K562 (cell line): ENCODE data around the gene LLGL2. TPM values are rescaled to one million over a fixed set of nuclear protein-coding genes. Genes with fewer than 3 reads are reported as not detected.

Experiments
- ATF7 ChIP-seq: fragments of 450-650 bp; IDR thresholded peaks from 2 replicates; pipeline ENCODE4 v1.7.1; 2014; ENCODE audit warnings: mild to moderate bottlenecking, moderate library complexity
- FOXK2 ChIP-seq, 2 experiments: fragments of 450-650 bp; IDR thresholded peaks in 1 of 2; conservative IDR thresholded peaks in 1 of 2; 2 replicates each; pipeline ENCODE4 v1.6.1; 2016; ENCODE audit warnings: low read depth in 2 of 2, mild to moderate bottlenecking in 1 of 2
- LCOR ChIP-seq: sonication (generic); formaldehyde crosslinking; IDR thresholded peaks from 2 replicates; pipeline ENCODE4 v1.8.0; 2022; ENCODE audit warnings: mild to moderate bottlenecking, missing genetic modification reagents
- MIER1 ChIP-seq: fragments of 450-650 bp; IDR thresholded peaks from 2 replicates; pipeline ENCODE4 v1.6.1; 2016; ENCODE audit warnings: antibody characterized with exemption, mild to moderate bottlenecking, low read depth
- NR4A1 ChIP-seq, 2 experiments: fragments of 250-450 bp in 1 of 2; fragments of 450-650 bp in 1 of 2; sonication (Bioruptor Pico) in 1 of 2; IDR thresholded peaks; 2 replicates each; pipeline versions ENCODE4 v1.4.0 to v1.6.1; 2016 to 2020; ENCODE audit warnings: mild to moderate bottlenecking in 2 of 2, missing compliant biosample characterization in 1 of 2, missing genetic modification characterization in 1 of 2, moderate library complexity in 1 of 2
- PRMT5 ChIP-seq: sonication (generic); formaldehyde crosslinking; IDR thresholded peaks from 2 replicates; pipeline ENCODE4 v1.5.0; 2020; ENCODE audit warnings: missing genetic modification reagents
- RBM15 ChIP-seq: fragments of 200-400 bp; formaldehyde crosslinking; IDR thresholded peaks from 2 replicates; pipeline ENCODE4 v1.6.1; 2018; ENCODE audit warnings: mild to moderate bottlenecking, low read length, moderate library complexity; ENCODE audit not compliant: insufficient read depth
- SAFB2 ChIP-seq: fragments of 200-400 bp; formaldehyde crosslinking; IDR thresholded peaks from 2 replicates; pipeline ENCODE4 v1.6.1; 2018; ENCODE audit warnings: borderline replicate concordance, low read length, low read depth, moderate library complexity; ENCODE audit not compliant: severe bottlenecking
- TARDBP ChIP-seq: fragments of 450-650 bp; IDR thresholded peaks from 2 replicates; pipeline ENCODE4 v1.6.1; 2016
- TFAP4 ChIP-seq: sonication (generic); formaldehyde crosslinking; IDR thresholded peaks from 2 replicates; pipeline ENCODE4 v1.8.0; 2022; ENCODE audit warnings: missing genetic modification reagents, mild to moderate bottlenecking, moderate library complexity, borderline replicate concordance
- TSC22D4 ChIP-seq: fragments of 450-650 bp; IDR thresholded peaks from 2 replicates; pipeline ENCODE4 v1.6.1; 2016; ENCODE audit warnings: missing genetic modification characterization, missing biosample characterization, control low read depth
- ZNF140 ChIP-seq: fragments of 250-450 bp; sonication (Bioruptor Pico); IDR thresholded peaks from 2 replicates; pipeline ENCODE4 v1.8.0; 2021; ENCODE audit warnings: moderate library complexity, mild to moderate bottlenecking, inconsistent platforms
- polyA plus RNA-seq, 8 experiments: library from polyadenylated mRNA; depleted of rRNA in 4 of 8; stranded (reverse) in 5 of 8; unstranded in 3 of 8; fragments of >200 nt; fragmentation: Nextera tagmentation in 2 of 8; fragmentation: Illumina TruSeq in 1 of 8; extraction: Ambion mirVana in 2 of 8; extraction: Trizol in 1 of 8; gene quantifications; 2 replicates each; pipeline versions ENCODE4 v1.2.1 to v1.2.3, GENCODE V29; 2011 to 2014; ENCODE audit warnings: inconsistent platforms in 1 of 8, missing spikeins in 1 of 8
- total RNA-seq, 7 experiments: library from RNA; depleted of rRNA in 6 of 7; stranded (reverse); fragments of >200 nt in 6 of 7; fragmentation: Illumina TruSeq in 2 of 7; extraction: Trizol in 2 of 7; gene quantifications; 2 replicates each; pipeline versions ENCODE4 v1.2.1 to v1.2.3, GENCODE V29; 2011 to 2021; ENCODE audit warnings: low replicate concordance in 1 of 7
- TF ChIP-seq, protein P1 (sequence below): fragments of 450-650 bp; IDR thresholded peaks from 2 replicates; pipeline ENCODE4 v1.6.1; 2016; ENCODE audit warnings: mild to moderate bottlenecking, moderate library complexity

LLGL2 gene
- total and polyA plus RNA-seq, 9 of the 15 experiments (the other 6 are each of a cell fraction or from before 2014, with no cell fraction given) = 0.32 to 24.4 (median 10.2) TPM

- TF ChIP-seq, protein P1, sequence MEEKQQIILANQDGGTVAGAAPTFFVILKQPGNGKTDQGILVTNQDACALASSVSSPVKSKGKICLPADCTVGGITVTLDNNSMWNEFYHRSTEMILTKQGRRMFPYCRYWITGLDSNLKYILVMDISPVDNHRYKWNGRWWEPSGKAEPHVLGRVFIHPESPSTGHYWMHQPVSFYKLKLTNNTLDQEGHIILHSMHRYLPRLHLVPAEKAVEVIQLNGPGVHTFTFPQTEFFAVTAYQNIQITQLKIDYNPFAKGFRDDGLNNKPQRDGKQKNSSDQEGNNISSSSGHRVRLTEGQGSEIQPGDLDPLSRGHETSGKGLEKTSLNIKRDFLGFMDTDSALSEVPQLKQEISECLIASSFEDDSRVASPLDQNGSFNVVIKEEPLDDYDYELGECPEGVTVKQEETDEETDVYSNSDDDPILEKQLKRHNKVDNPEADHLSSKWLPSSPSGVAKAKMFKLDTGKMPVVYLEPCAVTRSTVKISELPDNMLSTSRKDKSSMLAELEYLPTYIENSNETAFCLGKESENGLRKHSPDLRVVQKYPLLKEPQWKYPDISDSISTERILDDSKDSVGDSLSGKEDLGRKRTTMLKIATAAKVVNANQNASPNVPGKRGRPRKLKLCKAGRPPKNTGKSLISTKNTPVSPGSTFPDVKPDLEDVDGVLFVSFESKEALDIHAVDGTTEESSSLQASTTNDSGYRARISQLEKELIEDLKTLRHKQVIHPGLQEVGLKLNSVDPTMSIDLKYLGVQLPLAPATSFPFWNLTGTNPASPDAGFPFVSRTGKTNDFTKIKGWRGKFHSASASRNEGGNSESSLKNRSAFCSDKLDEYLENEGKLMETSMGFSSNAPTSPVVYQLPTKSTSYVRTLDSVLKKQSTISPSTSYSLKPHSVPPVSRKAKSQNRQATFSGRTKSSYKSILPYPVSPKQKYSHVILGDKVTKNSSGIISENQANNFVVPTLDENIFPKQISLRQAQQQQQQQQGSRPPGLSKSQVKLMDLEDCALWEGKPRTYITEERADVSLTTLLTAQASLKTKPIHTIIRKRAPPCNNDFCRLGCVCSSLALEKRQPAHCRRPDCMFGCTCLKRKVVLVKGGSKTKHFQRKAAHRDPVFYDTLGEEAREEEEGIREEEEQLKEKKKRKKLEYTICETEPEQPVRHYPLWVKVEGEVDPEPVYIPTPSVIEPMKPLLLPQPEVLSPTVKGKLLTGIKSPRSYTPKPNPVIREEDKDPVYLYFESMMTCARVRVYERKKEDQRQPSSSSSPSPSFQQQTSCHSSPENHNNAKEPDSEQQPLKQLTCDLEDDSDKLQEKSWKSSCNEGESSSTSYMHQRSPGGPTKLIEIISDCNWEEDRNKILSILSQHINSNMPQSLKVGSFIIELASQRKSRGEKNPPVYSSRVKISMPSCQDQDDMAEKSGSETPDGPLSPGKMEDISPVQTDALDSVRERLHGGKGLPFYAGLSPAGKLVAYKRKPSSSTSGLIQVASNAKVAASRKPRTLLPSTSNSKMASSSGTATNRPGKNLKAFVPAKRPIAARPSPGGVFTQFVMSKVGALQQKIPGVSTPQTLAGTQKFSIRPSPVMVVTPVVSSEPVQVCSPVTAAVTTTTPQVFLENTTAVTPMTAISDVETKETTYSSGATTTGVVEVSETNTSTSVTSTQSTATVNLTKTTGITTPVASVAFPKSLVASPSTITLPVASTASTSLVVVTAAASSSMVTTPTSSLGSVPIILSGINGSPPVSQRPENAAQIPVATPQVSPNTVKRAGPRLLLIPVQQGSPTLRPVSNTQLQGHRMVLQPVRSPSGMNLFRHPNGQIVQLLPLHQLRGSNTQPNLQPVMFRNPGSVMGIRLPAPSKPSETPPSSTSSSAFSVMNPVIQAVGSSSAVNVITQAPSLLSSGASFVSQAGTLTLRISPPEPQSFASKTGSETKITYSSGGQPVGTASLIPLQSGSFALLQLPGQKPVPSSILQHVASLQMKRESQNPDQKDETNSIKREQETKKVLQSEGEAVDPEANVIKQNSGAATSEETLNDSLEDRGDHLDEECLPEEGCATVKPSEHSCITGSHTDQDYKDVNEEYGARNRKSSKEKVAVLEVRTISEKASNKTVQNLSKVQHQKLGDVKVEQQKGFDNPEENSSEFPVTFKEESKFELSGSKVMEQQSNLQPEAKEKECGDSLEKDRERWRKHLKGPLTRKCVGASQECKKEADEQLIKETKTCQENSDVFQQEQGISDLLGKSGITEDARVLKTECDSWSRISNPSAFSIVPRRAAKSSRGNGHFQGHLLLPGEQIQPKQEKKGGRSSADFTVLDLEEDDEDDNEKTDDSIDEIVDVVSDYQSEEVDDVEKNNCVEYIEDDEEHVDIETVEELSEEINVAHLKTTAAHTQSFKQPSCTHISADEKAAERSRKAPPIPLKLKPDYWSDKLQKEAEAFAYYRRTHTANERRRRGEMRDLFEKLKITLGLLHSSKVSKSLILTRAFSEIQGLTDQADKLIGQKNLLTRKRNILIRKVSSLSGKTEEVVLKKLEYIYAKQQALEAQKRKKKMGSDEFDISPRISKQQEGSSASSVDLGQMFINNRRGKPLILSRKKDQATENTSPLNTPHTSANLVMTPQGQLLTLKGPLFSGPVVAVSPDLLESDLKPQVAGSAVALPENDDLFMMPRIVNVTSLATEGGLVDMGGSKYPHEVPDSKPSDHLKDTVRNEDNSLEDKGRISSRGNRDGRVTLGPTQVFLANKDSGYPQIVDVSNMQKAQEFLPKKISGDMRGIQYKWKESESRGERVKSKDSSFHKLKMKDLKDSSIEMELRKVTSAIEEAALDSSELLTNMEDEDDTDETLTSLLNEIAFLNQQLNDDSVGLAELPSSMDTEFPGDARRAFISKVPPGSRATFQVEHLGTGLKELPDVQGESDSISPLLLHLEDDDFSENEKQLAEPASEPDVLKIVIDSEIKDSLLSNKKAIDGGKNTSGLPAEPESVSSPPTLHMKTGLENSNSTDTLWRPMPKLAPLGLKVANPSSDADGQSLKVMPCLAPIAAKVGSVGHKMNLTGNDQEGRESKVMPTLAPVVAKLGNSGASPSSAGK = no peak
- no peak for TF ChIP-seq TARDBP
- TF ChIP-seq PRMT5 (CRISPR knock-in tag) = no peak
- no peak for TF ChIP-seq MIER1
- no peak for TF ChIP-seq RBM15
- no peak for TF ChIP-seq SAFB2
- no peak for TF ChIP-seq TSC22D4 (tag)
- TF ChIP-seq FOXK2 (conservative IDR thresholded peaks at IDR 0.05 in 1 of 2, IDR thresholded peaks at IDR 0.05 in 1 of 2; ENCODE audit: low read depth in 2 of 2) = peak; percentile 33 to 67; a peak in 2 of 4 replicates
- 0 out of 2 replicates have a peak, but pooled peaks have one; percentile 24 for TF ChIP-seq ATF7
- TF ChIP-seq NR4A1 (CRISPR knock-in tag; IDR thresholded peaks at IDR 0.05) = no peak
- no peak for TF ChIP-seq NR4A1 (tag; IDR thresholded peaks at IDR 0.05)
- no peak for TF ChIP-seq ZNF140 (CRISPR knock-in tag)
- TF ChIP-seq TFAP4 = peak; percentile 84
- TF ChIP-seq LCOR (CRISPR knock-in tag) = no peak
Observed at GRCh38 chr17:75487351-75488070, 38.0 kb upstream of the LLGL2 start (continued).
